H7 (cell line): Measurements from ENCODE around the gene NDUFB2. TPM values are rescaled to one million over a fixed set of nuclear protein-coding genes. Genes with fewer than 3 reads are reported as not detected.
"Not testable (repeated sequence)": the region's sequence is repeated elsewhere in the genome, so short reads cannot be mapped to it uniquely, and the experiment has no call there.

Experiments used
- DNase-seq: peaks from one replicate; pipeline ENCODE4 v3.0.0; 2012
- H3K27me3 ChIP-seq: 2 replicates; pipeline ENCODE4 v1.6.0; 2011; ENCODE audit warnings: mild to moderate bottlenecking, low read length; ENCODE audit not compliant: control insufficient read depth, insufficient read depth
- H3K36me3 ChIP-seq: replicated peaks from 2 replicates; pipeline ENCODE4 v1.5.1; 2011; ENCODE audit warnings: low read length; ENCODE audit not compliant: control insufficient read depth, insufficient read depth
- H3K4me3 ChIP-seq: 2 replicates; pipeline ENCODE4 v1.5.1; 2011; ENCODE audit warnings: low read depth, mild to moderate bottlenecking, control low read depth, low read length, moderate library complexity; ENCODE audit not compliant: insufficient read depth
- total RNA-seq: library from RNA; depleted of rRNA; stranded (reverse); fragments of >200 nt; shearing (Covaris generic); gene quantifications from 2 replicates; pipeline ENCODE4 v1.2.3, GENCODE V29; 2014

The NDUFB2 gene
- total RNA-seq, 1 experiment from 2014 or later, result 196 TPM

GRCh38 chr7:140676956-140677355, 19.6 kb upstream of the NDUFB2 start:
- not testable (repeated sequence) for H3K4me3 ChIP-seq, H3K36me3 ChIP-seq, DNase-seq
- H3K27me3 ChIP-seq, result peaks cover 13% of the 10 kb centered on the region; the same call in 1 of the 2 replicates

DNA sequence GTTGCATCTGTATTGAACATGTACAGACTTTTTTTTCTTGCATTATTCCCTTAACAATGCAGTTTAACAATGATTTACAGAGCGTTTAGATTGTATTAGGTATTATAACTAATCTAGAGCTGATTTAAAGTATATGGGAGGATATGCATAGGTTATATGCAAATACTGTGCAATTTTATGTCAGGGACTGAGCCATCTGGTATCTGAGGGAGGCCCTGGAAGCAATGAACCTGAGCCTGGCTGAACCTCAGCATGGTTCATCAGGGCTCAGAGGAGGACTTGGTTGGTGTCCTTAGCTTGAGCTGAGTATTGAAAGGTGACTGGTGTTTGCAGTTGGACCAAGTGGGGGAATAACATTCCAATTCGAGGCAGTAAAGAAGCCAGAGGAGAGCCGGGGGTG, 19.0 kb upstream of the NDUFB2 start:
- H3K4me3 ChIP-seq, result no peak overlapping the region
- no peak for DNase-seq
- peaks cover 13% of the 10 kb centered on the region; the same call in 1 of the 2 replicates for H3K27me3 ChIP-seq
- H3K36me3 ChIP-seq, result peaks cover 4% of the 10 kb centered on the region

DNA sequence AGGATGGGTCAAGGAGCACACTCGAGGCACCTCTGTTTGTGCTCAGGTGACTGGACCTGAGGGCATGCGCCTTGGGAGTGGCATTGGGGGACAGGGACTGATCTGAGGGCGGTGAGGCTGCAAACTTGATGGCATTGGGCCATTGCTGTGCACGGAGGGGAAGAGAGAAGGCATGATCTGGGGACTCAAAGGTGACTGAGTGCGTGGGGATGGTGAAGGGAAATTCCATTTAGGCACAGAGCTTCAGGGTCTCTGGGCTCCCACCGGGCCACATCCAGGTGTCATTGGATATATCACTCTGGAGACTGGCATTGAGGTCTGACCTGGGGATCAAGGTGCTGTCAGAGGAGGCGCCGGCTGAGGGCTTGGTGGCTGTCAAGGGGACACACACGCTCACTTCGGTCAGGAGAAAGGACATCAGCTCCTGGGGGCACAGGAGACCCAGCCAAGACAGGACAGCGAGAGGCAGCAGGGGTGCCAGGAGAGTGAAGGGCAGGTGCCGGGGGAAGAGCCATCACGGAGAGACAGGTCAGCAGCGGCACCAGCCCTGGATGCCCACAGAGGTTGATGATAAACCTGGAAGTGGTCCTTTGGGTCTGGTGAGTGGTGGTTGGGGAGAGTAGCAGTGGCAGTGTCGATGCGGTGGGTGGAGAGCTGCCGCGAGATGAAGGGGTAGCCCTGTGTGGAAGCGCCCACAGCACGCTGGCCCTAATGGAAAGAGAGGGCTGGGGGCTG, 18.3 kb upstream of the NDUFB2 start:
- Histone ChIP-seq H3K4me3 (no peak overlapping the region), H3K27me3 (peaks cover 11% of the 10 kb centered on the region; the same call in 1 of the 2 replicates), H3K36me3 (peaks cover 4% of the 10 kb centered on the region)
- peak; percentile 21 for DNase-seq

GRCh38 chr7:140678816-140679130, 17.7 kb upstream of the NDUFB2 start:
- Histone ChIP-seq H3K4me3 (no peak overlapping the region), H3K27me3 (peaks cover 6% of the 10 kb centered on the region; the same call in 1 of the 2 replicates), H3K36me3 (peaks cover 4% of the 10 kb centered on the region)
- DNase-seq, result peak; percentile 43

- DNase-seq, result no peak
- Histone ChIP-seq H3K36me3 (peaks cover 4% of the 10 kb centered on the region), H3K4me3 (no peak overlapping the region), H3K27me3 (peaks cover 2% of the 10 kb centered on the region; the same call in 1 of the 2 replicates)
Observed at GRCh38 chr7:140679186-140679585, 17.3 kb upstream of the NDUFB2 start.

DNA sequence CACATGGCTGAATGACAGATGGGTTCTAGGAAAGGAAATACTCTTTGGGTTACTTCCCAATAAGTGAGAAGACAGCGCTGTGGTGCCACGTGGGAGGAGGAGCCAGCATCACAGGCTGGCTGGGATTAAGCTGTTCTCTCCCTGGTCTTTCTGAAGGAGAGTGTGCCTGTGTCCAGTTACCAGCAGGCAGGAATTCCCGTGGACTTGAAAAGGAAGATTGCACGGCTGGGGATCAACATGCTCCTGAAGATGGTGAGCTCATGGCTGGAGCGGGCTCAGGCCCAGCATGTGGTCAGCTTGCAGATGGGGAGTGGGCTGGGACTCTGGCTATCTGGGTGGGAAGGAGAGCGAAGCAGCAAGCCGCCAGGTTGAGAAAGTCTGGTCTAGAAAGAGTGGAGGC, 15.6 kb upstream of the NDUFB2 start:
- Histone ChIP-seq H3K4me3 (no peak overlapping the region), H3K27me3 (no peaks in the 10 kb centered on the region), H3K36me3 (peaks cover 4% of the 10 kb centered on the region)
- DNase-seq, result peak; percentile 25

DNA sequence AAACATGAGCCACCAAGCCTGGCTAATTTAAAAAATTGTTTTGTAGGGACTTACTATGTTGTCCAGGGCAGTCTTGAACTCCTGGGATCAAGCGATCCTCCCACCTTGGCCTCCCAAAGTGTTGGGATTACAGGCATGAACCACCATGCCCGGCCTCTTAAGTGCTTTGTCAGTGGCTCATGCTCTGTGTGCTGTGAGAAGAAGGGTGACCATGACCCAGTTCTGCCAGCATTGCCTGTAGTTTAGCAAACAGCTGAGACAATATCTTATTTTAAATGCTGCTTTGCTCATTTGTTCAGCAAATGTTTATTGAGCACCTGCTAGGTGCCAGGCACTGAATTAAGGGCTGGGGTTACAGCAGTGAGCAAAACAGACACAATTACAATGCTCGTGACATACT, 14.7 kb upstream of the NDUFB2 start:
- Histone ChIP-seq H3K27me3 (no peaks in the 10 kb centered on the region), H3K4me3 (no peak overlapping the region), H3K36me3 (peaks cover 4% of the 10 kb centered on the region)
- DNase-seq, result no peak

DNA sequence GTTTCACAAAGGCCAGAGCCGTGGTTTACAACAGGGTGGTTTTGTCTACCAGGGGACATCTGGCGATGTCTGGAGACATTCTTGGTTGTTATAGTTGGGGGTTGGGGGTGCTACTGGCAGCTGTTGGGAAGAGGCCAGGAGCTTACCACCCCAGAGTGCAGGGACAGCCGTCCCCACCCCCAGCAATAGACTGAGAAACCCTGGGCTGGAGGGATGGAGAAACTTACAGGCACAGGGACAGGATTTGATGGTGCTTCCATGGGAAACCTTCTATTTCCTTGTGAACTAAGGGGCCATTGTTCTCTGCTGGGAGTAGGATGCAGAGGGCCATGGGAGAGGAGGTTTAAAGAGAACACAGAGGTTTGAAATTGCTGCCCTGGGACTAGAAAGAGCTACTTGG, 12.9 kb upstream of the NDUFB2 start:
- no peak overlapping the region for H3K4me3 ChIP-seq
- no peaks in the 10 kb centered on the region for H3K27me3 ChIP-seq
- no peak for DNase-seq
- peaks cover 4% of the 10 kb centered on the region for H3K36me3 ChIP-seq

- DNase-seq, result no peak
- no peak overlapping the region for H3K4me3 ChIP-seq
- peaks cover 4% of the 10 kb centered on the region for H3K36me3 ChIP-seq
- H3K27me3 ChIP-seq, result no peaks in the 10 kb centered on the region
Observed at GRCh38 chr7:140684066-140684950, 12.2 kb upstream of the NDUFB2 start.

- peaks cover 2% of the 10 kb centered on the region for H3K36me3 ChIP-seq
- no peaks in the 10 kb centered on the region for H3K27me3 ChIP-seq
- no peak for DNase-seq
- no peak overlapping the region for H3K4me3 ChIP-seq
Observed at GRCh38 chr7:140685407-140686087, 11.0 kb upstream of the NDUFB2 start.

- DNase-seq, result no peak
- no peak overlapping the region for H3K4me3 ChIP-seq
- no peaks in the 10 kb centered on the region for H3K27me3 ChIP-seq
- no peaks in the 10 kb centered on the region; the same call in none of the 2 replicates for H3K36me3 ChIP-seq
Observed at GRCh38 chr7:140686921-140687320, 9.6 kb upstream of the NDUFB2 start.

GRCh38 chr7:140688341-140688740, 8.2 kb upstream of the NDUFB2 start:
- Histone ChIP-seq H3K4me3 (no peak overlapping the region), H3K27me3 (no peaks in the 10 kb centered on the region)
- DNase-seq, result no peak

DNA sequence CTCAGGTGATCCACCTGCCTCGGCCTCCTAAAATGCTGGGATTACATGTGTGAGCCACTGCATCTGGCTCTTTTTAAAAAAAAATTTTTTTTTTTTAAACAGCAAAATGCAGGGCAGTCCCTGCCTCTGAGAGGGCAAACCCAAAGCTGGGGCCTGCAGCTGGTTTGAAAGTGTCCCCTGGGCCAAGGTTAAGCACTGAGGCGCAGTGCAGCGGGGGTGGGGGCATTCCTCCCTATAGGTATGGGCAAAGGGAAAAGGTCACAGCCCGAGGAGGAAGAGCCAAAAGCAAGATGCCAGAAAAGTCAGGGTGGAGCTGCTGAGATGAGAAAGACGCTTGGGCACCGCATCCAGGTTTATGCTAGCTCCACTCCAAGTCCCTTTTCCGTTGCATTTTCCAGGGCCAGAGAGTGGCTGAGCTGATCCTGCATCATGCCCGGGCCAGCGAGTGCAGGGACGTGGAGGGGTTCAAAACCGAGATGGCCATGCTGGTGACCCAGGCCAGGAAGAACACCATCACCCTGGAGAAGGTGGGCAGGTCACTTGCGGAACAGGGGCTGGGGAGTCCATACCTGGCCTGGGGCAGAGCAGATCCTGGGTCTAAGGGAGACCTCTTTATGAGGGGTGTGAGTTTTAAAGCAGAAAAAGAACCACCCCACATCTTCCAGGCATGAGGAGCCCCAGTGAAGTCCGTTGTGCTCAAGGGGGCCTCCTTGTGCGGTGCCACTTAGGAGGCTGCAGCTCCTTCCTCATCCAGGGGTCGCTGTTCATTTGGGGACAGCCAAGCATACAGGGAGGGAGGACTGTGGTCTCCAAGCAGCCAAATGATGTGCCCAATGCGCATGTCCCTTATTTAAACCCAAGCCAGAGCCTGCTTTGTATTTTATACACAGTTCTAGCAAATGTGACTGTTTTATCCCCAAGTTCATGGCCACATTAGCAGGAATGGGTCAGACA, 7.0 kb upstream of the NDUFB2 start:
- H3K4me3 ChIP-seq, result no peak overlapping the region
- no peaks in the 10 kb centered on the region for H3K27me3 ChIP-seq
- DNase-seq, result no peak
- H3K36me3 ChIP-seq, result no peaks in the 10 kb centered on the region; the same call in none of the 2 replicates

More at GRCh38 chr7:140688341-140688740, 8.2 kb upstream of the NDUFB2 start:
- H3K36me3 ChIP-seq, result no peaks in the 10 kb centered on the region; the same call in none of the 2 replicates
